Endothelial cell of umbilical vein (primary cell): ENCODE results near the gene RAB20. TPM values are rescaled to one million over a fixed set of nuclear protein-coding genes. Genes with fewer than 3 reads are reported as not detected.

ENCODE experiments used
- BruUV-seq: library from RNA; stranded (reverse); fragments of 400-500 nt; replicated peaks from 2 replicates; lab custom pipeline; 2021; lab: Mats Ljungman, UMichigan
- CTCF ChIA-PET: fragments of 300-600, 350-600 bp; sonication (Branson Sonifier 250); formaldehyde crosslinking; loops from one replicate; lab custom pipeline; 2021; ENCODE audit warnings: antibody characterized with exemption, inconsistent platforms; lab: Charles Lee
- POLR2A ChIA-PET: fragments of 300-600, 350-600 bp; sonication (Branson Sonifier 250); formaldehyde crosslinking; loops from one replicate; lab custom pipeline; 2021; ENCODE audit warnings: antibody characterized with exemption, inconsistent platforms; lab: Charles Lee
- DNase-seq: peaks from one replicate; pipeline ENCODE4 v3.0.0-alpha.2; 2011; ENCODE audit warnings: low read depth, low spot score
- FAIRE-seq: peaks from 2 replicates; lab custom pipeline; 2011; peaks lifted over from hg19 to GRCh38; lab: Jason Lieb, UNC
- H2AFZ ChIP-seq: 2 replicates; pipeline ENCODE4 v1.6.0; 2012; ENCODE audit warnings: low read depth, low read length, control low read depth, inconsistent platforms
- H3K27ac ChIP-seq: 2 replicates; pipeline ENCODE4 v1.5.1; 2011; ENCODE audit warnings: low read depth, mild to moderate bottlenecking, control low read depth, low read length, moderate library complexity; ENCODE audit not compliant: insufficient read depth
- H3K27me3 ChIP-seq, 2 experiments: 2 replicates each; pipeline versions ENCODE4 v1.6.0 to v1.6.1; 2011; ENCODE audit warnings: low read length in 2 of 2, mixed read lengths in 1 of 2; ENCODE audit not compliant: control insufficient read depth in 2 of 2, insufficient read depth in 2 of 2
- H3K36me3 ChIP-seq, 2 experiments: 2 replicates in 1 of 2; 3 replicates in 1 of 2; pipeline ENCODE4 v1.5.1; 2011; ENCODE audit warnings: low read length in 2 of 2, mild to moderate bottlenecking in 1 of 2, moderate library complexity in 1 of 2; ENCODE audit not compliant: control insufficient read depth in 2 of 2, insufficient read depth in 2 of 2; ENCODE audit errors: extremely low read depth in 1 of 2
- H3K4me1 ChIP-seq: 3 replicates; pipeline ENCODE4 v1.5.1; 2011; ENCODE audit warnings: mild to moderate bottlenecking, low read length; ENCODE audit not compliant: control insufficient read depth, insufficient read depth; ENCODE audit errors: extremely low read depth
- H3K4me2 ChIP-seq: 2 replicates; pipeline ENCODE4 v1.6.1; 2011; ENCODE audit warnings: low read length, control low read depth, mixed read lengths; ENCODE audit not compliant: insufficient read depth
- H3K4me3 ChIP-seq, 3 experiments: fragments of 200-600 bp in 1 of 3; sonication (generic), shearing (Covaris generic) in 1 of 3; replicated peaks in 1 of 3; 2 replicates each; pipeline ENCODE4 v1.5.1; 2011 to 2016; ENCODE audit warnings: control low read depth in 3 of 3, low read length in 3 of 3, mild to moderate bottlenecking in 2 of 3, inconsistent platforms in 1 of 3, low read depth in 1 of 3, moderate library complexity in 1 of 3; ENCODE audit not compliant: insufficient read depth in 1 of 3
- H3K79me2 ChIP-seq: 2 replicates; pipeline ENCODE4 v1.6.0; 2012; ENCODE audit warnings: low read length, inconsistent platforms; ENCODE audit not compliant: control insufficient read depth, insufficient read depth
- H3K9ac ChIP-seq: replicated peaks from 2 replicates; pipeline ENCODE3; 2011; ENCODE audit warnings: low read length, control low read depth; ENCODE audit not compliant: insufficient read depth; ENCODE audit errors: extremely low read depth
- H3K9me1 ChIP-seq: replicated peaks from 3 replicates; pipeline ENCODE4 v1.6.0; 2011; ENCODE audit warnings: mild to moderate bottlenecking, low read length; ENCODE audit not compliant: control insufficient read depth, insufficient read depth; ENCODE audit errors: extremely low read depth
- H3K9me3 ChIP-seq: replicated peaks from 2 replicates; pipeline ENCODE4 v1.5.1; 2012; ENCODE audit warnings: low read length, inconsistent platforms; ENCODE audit not compliant: control insufficient read depth, insufficient read depth
- H4K20me1 ChIP-seq: replicated peaks from 2 replicates; pipeline ENCODE3; 2011; ENCODE audit warnings: mild to moderate bottlenecking, low read length; ENCODE audit not compliant: control insufficient read depth, insufficient read depth; ENCODE audit errors: extremely low read depth
- EZH2 ChIP-seq: IDR thresholded peaks from 2 replicates; pipeline ENCODE4 v1.6.1; 2012; ENCODE audit warnings: borderline replicate concordance, low read depth, mild to moderate bottlenecking, moderate library complexity, low read length, inconsistent platforms; ENCODE audit not compliant: severe bottlenecking
- FOS ChIP-seq: IDR thresholded peaks from 2 replicates; pipeline ENCODE4 v1.6.1; 2011; ENCODE audit warnings: mild to moderate bottlenecking, low read length, moderate library complexity, borderline replicate concordance; ENCODE audit not compliant: insufficient read depth
- GATA2 ChIP-seq: IDR thresholded peaks from 2 replicates; pipeline ENCODE4 v1.7.0; 2011; ENCODE audit warnings: low read depth, mild to moderate bottlenecking, moderate library complexity, mixed read lengths, low read length; ENCODE audit not compliant: insufficient read length, insufficient read depth
- JUN ChIP-seq: IDR thresholded peaks from 2 replicates; pipeline ENCODE4 v1.6.1; 2011; ENCODE audit warnings: borderline replicate concordance, low read depth; ENCODE audit not compliant: insufficient read length, insufficient read depth
- MYC ChIP-seq: IDR thresholded peaks from one replicate; pipeline ENCODE4 v1.6.1; 2011; ENCODE audit warnings: mild to moderate bottlenecking, low read depth, low read length
- POLR2A ChIP-seq: IDR thresholded peaks from 2 replicates; pipeline ENCODE4 v1.6.1; 2012; ENCODE audit warnings: low read depth, mild to moderate bottlenecking, control low read depth, low read length
- POLR2AphosphoS5 ChIP-seq: IDR thresholded peaks from 2 replicates; pipeline ENCODE4 v1.6.1; 2012; ENCODE audit warnings: low read depth, mild to moderate bottlenecking, control low read depth, low read length, moderate library complexity; ENCODE audit not compliant: insufficient read depth
- dilution Hi-C: fragments of 300-500 bp; cut with MboI; formaldehyde crosslinking; loops from one replicate; pipeline ENCODE4 v1.15.0; 2019; ENCODE audit warnings: low sequenced_read_pairs; ENCODE audit not compliant: extremely low pct_ligation_motif_present
- intact Hi-C: fragments of 100-400 bp; cut with micrococcal nuclease; formaldehyde crosslinking; loops from one replicate; pipeline ENCODE4 v1.10.0; 2022
- polyA plus RNA-seq, 4 experiments: library from polyadenylated mRNA; depleted of rRNA in 3 of 4; stranded (reverse) in 3 of 4; unstranded in 1 of 4; fragments of >200 nt; gene quantifications; 2 replicates each; pipeline versions ENCODE4 v1.2.1 to v1.2.3, GENCODE V29; 2011 to 2012; ENCODE audit warnings: missing spikeins in 1 of 4
- total RNA-seq: library from RNA; stranded (reverse); gene quantifications from 2 replicates; pipeline ENCODE4 v1.2.3, GENCODE V29; 2021
- TF ChIP-seq, protein P1 (sequence below), 2 donors: IDR thresholded peaks; 1 replicate in 1 of 2; 2 replicates in 1 of 2; pipeline ENCODE4 v1.5.1; 2011; ENCODE audit warnings: low read length in 2 of 2, mild to moderate bottlenecking in 2 of 2, moderate library complexity in 2 of 2, control low read depth in 1 of 2, inconsistent platforms in 1 of 2, low read depth in 1 of 2; ENCODE audit not compliant: insufficient read depth in 1 of 2; ENCODE audit errors: extremely low read depth in 1 of 2
- TF ChIP-seq, protein P2 (sequence below): IDR thresholded peaks from 2 replicates; pipeline ENCODE4 v1.6.1; 2011; ENCODE audit not compliant: insufficient read depth, insufficient read length

Gene RAB20
- total and polyA plus RNA-seq, 2 donors (not counting 3 experiments of a cell fraction or from before 2014, with no cell fraction given): 1.3 to 1.7 TPM

DNA sequence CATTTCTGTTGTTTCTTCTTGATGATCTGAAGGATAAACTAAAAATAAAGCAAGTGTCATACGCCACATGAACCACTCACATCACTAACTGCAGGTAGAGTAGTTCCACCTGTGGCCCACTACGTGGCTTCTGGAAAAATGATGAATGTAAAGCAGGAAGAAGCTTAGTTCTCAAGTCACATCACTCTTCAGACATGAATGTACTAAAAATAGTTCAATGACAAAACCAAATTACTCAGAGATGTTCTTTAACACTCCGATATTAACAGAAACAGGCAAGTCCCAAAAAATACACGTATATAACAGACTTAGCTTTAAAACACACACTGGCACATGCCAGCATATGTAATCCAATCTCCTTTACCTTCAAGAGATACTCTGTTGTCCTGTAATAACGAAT lies 21.6 kb downstream of the RAB20 start:
- ChIA-PET CTCF (no interaction called here), POLR2A (no interaction called here)
- intact Hi-C loops: no loop called here
- no peaks in the 10 kb centered on the region for H3K9me1 ChIP-seq
- no peaks in the 10 kb centered on the region for H3K9me3 ChIP-seq
- H3K4me3 ChIP-seq: no peak overlapping the region
- no peak overlapping the region for H3K4me2 ChIP-seq
- dilution Hi-C loops: no loop called here
- BruUV-seq: no TSS peak
- no peaks in the 10 kb centered on the region for H3K36me3 ChIP-seq
- no peaks in the 10 kb centered on the region for H3K27me3 ChIP-seq
- no peaks in the 10 kb centered on the region for H4K20me1 ChIP-seq
- TF ChIP-seq FOS: no peak
- no peak for TF ChIP-seq GATA2
- TF ChIP-seq, protein P1, sequence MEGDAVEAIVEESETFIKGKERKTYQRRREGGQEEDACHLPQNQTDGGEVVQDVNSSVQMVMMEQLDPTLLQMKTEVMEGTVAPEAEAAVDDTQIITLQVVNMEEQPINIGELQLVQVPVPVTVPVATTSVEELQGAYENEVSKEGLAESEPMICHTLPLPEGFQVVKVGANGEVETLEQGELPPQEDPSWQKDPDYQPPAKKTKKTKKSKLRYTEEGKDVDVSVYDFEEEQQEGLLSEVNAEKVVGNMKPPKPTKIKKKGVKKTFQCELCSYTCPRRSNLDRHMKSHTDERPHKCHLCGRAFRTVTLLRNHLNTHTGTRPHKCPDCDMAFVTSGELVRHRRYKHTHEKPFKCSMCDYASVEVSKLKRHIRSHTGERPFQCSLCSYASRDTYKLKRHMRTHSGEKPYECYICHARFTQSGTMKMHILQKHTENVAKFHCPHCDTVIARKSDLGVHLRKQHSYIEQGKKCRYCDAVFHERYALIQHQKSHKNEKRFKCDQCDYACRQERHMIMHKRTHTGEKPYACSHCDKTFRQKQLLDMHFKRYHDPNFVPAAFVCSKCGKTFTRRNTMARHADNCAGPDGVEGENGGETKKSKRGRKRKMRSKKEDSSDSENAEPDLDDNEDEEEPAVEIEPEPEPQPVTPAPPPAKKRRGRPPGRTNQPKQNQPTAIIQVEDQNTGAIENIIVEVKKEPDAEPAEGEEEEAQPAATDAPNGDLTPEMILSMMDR (IDR thresholded peaks at IDR 0.05; ENCODE audit: extremely low read depth in 1 of 2, insufficient read depth in 1 of 2, low read depth in 1 of 2, low read length in 2 of 2): no peak
- no peak for TF ChIP-seq POLR2A
- TF ChIP-seq MYC: no peak
- TF ChIP-seq EZH2: no peak
- TF ChIP-seq JUN: no peak
- TF ChIP-seq, protein P2, sequence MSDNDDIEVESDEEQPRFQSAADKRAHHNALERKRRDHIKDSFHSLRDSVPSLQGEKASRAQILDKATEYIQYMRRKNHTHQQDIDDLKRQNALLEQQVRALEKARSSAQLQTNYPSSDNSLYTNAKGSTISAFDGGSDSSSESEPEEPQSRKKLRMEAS: no peak
- no peak for TF ChIP-seq POLR2AphosphoS5
- H2AFZ ChIP-seq: no peak overlapping the region
- DNase-seq (no peak), FAIRE-seq (no peak)
- no peaks in the 10 kb centered on the region for H3K4me1 ChIP-seq
- H3K9ac ChIP-seq: no peak overlapping the region
- H3K79me2 ChIP-seq: no peaks in the 10 kb centered on the region
- H3K27ac ChIP-seq: no peak overlapping the region
